Stimulated activated naive CD8-positive, alpha-beta T cell treated with anti-CD3 and anti-CD28 coated beads, Interleukin-15, Interleukin-2, amounts not matched to agents 100 U/mL and 50 U/mL, for 24 hours (primary cell): Measurements from ENCODE around the gene TIGD6.
"Not testable (repeated sequence)": the region's sequence is repeated elsewhere in the genome, so short reads cannot be mapped to it uniquely, and the experiment has no call there.

Experiments
- ATAC-seq: fragments of 150-1000 bp; cut with Tn5 transposase; one replicate; pipeline ENCODE4 v1.10.0; 2021
- DNase-seq: peaks from one replicate; pipeline ENCODE4 v3.0.0; 2021

The TIGD6 gene

DNA sequence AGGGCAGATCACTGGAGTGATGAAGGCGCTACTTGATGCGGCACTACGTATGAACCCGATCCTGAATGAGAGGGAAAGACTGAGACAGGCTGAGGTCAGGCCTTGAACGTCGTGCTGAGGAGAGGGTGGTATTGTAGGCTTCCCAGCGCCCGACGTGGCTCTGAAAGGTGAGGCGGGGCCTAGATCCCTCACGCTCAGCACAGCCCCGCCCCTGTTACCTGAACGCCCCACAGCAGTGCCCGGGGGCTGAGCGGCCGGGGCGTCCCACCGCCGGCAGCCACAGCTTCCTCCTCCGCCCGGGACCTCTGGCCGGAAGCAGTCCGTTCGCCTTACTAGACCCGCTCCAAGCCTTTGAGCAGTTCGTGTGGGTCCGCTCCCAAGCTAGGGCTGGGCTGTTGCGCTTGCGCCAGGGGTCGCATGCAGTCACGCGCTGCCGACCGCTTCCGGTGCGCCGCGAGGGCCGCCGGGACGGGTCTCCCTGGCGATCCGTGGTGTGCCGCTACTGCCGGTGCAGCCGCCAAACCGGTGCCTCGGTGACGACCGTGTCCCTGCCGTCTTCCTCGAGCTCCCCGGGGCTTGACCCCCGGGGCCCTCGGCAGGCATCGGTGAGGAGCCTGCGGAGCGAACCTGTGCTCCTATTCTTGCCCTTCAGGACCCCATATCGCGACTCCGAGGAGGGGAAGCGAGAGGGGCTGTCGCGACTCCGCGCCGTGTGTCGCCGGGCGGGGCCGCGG lies at the start of gene TIGD6, which contains the start of gene HMGXB3:
Gene TIGD6 (minus strand): TSS at position 399 of the 734 bp plus-strand sequence. CDS start 4,306 bp downstream, outside the sequence.
Gene HMGXB3 (plus strand): TSS at position 484 of the 734 bp plus-strand sequence. CDS start 4,114 bp downstream, outside the sequence.
- peak; percentile 92 for DNase-seq
- ATAC-seq: peak; percentile 95

DNA sequence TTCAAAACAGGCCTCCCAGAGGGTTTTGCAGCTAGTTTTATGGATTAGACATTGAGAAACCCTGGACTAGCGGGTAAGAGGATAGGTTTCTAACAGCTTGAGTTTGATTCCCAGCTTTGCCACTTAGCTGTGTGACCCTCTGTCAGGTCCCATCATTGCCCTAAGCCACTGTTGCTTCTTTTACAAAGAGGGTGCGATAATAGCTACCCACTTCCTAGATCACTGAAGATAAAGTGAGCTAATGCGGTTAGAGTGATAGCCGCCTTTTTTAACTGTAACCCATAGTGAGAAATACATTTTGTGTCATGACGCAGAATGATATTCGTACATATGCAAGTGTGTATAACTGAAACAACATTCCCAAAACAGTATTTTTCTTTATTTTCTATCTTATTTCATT lies 45.6 kb upstream of the TIGD6 start:
- no peak for DNase-seq
- no peak for ATAC-seq

DNA sequence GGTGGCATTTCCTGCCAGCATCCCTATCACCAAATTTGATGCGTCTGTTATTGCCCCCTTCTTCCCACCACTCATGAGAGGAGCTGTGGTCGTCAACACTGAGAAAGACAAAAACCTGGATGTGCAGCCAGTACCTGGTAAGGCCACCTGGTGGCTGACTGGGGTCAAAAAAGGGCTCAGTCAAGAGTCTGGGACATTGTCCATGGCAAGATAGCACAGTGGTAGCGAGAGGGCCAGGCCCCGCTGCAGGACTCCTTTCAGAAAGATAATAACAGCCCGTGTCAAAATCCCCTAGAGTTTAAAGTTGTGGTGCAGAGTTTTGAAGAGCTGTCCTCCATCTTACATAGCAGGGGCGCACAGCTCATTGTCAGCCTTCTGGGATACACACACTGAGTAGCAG lies 45.1 kb upstream of the TIGD6 start:
- no peak for ATAC-seq
- DNase-seq: no peak

GRCh38 chr5:150044712-150045111 lies 44.3 kb upstream of the TIGD6 start:
- DNase-seq (no peak), ATAC-seq (no peak)

DNA sequence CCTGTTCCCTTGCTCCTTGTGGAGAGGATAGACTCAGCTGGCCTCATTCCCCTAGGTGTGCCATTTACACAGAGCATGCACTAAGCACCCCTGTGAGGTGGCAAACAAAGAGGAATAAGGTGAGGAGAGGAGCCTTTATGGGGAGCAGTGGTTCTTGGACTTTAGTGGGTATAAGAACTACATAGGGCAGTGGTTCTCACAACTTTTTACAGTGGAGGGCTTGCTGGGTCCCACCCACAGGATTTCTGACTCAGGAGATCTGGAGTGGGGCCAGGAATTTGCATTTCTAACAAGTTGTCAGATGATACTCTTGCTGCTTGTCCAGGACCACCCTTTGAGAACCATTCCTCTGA lies 43.9 kb upstream of the TIGD6 start:
- DNase-seq (no peak), ATAC-seq (no peak)

- DNase-seq: no peak
- peak; percentile 28 for ATAC-seq
Measured at GRCh38 chr5:150043657-150044328, 43.3 kb upstream of the TIGD6 start.

DNA sequence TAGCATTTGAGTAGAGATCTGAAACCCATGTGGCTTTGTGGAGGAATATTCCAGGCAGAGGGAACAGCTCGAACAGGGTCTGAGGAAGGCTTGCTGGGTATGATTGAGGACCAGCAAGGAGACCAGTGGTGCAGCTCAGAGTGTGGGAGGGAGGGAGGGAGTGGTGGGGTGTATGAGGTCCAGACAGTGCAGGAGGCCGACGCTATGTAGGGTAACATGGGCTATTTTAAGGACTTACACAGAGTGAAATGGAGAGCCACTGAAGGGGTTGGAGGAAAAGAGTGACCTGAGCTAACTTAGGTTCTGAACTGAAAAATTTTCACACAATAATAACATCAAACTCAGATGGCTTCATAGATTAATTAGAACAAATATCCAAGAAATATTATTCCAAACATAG lies 42.0 kb upstream of the TIGD6 start:
- ATAC-seq (no peak), DNase-seq (no peak)

- ATAC-seq: no peak
- no peak for DNase-seq
Measured at GRCh38 chr5:150038547-150038946, 38.1 kb upstream of the TIGD6 start.

GRCh38 chr5:150036513-150036912 lies 36.1 kb upstream of the TIGD6 start:
- DNase-seq (no peak), ATAC-seq (no peak)

- DNase-seq: no peak
- ATAC-seq: peak; percentile 49
Measured at GRCh38 chr5:150035139-150035895, 34.9 kb upstream of the TIGD6 start.

GRCh38 chr5:150034662-150035061 lies 34.2 kb upstream of the TIGD6 start:
- DNase-seq (no peak), ATAC-seq (no peak)

- ATAC-seq (no peak), DNase-seq (no peak)
Measured at GRCh38 chr5:150033334-150033733, 32.9 kb upstream of the TIGD6 start.

- ATAC-seq, DNase-seq: not testable (repeated sequence)
Measured at GRCh38 chr5:150028047-150028446, 27.6 kb upstream of the TIGD6 start.

- ATAC-seq (no peak), DNase-seq (no peak)
Measured at GRCh38 chr5:150026682-150027172, 26.3 kb upstream of the TIGD6 start.

DNA sequence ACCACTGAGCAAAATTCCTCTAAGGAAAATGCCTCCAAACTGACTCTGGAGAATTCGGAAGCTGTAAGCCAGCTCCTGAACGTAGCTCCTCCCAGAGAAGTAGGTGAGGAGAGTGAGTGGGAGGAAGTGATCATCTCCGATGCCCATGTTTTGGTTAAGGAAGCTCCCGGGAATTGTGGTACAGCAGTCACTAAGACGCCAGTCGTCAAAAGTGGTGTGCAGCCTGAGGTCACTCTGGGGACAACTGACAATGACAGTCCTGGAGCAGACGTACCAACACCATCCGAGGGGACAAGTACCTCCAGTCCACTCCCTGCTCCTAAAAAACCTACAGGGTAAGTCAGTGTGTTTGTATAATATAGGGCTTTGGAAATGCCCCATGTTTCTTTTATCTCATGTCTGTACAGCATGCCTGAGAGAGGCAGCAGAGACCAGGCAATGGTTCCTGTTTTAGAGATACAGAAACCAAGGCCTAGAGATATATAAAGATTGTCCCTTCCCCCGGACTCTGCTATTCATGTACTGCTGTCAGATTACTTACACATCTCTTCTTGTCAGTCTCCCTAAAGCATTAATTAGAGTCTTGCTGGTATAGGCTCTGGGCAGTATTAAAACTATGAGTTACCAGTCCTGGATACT lies 24.0 kb upstream of the TIGD6 start:
- ATAC-seq (no peak), DNase-seq (no peak)

- DNase-seq: no peak
- no peak for ATAC-seq
Measured at GRCh38 chr5:150023136-150023535, 22.7 kb upstream of the TIGD6 start.

DNA sequence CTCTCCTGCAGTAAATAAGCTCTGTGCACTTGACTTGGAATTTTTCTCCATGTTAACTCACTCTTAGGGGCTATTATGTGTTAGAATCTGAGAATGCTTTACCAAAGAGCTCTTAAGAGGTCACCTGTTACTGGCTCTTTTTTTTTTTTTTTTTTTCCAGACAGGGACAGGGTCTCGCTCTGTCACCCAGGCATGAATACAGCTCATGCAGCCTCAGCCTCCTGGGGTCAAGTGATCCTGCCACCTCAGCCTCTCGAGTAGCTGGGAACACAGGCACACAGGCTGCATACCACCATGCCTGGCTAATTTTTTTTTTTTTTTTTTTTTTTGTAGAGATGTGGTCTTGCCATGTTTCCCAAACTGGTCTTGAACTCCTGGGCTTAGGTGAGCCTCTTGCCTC lies 22.2 kb upstream of the TIGD6 start:
- DNase-seq (no peak), ATAC-seq (no peak)

GRCh38 chr5:150022158-150022531 lies 21.7 kb upstream of the TIGD6 start:
- DNase-seq (no peak), ATAC-seq (no peak)

GRCh38 chr5:150021491-150022157 lies 21.2 kb upstream of the TIGD6 start:
- no peak for ATAC-seq
- DNase-seq: no peak

DNA sequence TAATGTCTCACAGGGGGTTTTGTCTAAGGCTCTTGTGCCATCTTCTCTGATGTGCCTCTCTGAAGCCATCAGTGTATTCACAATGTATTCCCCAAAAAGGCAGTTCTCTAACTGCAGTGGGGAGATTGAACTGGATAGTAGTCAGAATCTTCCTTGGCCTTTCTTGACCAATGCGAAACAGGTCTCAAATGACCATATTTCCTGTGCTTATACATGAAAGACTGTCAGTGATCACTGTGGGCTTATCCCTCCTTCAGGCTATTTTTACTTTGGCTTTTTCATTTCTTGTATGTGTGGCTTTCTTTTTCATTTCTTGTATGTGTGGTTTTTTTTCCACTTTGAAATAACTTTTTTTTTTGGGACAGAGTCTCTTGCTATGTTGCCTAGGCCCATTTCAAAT lies 19.8 kb upstream of the TIGD6 start:
- ATAC-seq (no peak), DNase-seq (no peak)

GRCh38 chr5:150017226-150018005 lies 17.0 kb upstream of the TIGD6 start:
- ATAC-seq (no peak), DNase-seq (no peak)
